Measurements from ENCODE around the gene MARK3.

GRCh38 chr14:103451401-103451800, 66.2 kb downstream of the MARK3 start:
- TF ChIP-seq CTCF (IDR thresholded peaks at IDR 0.05) = no peak
- TF ChIP-seq POLR2A (IDR thresholded peaks at IDR 0.05) = no peak
